HCT116 (cell line): ENCODE data around the gene VSIG2.

ENCODE experiments used
- EZH2 ChIP-seq: fragments of 200-600 bp; sonication (generic); IDR thresholded peaks from 2 replicates; pipeline ENCODE4 v1.6.1; 2017; ENCODE audit warnings: antibody characterized with exemption, mixed run types
- FOSL1 ChIP-seq: IDR thresholded peaks from 2 replicates; pipeline ENCODE4 v1.6.1; 2012; ENCODE audit warnings: low read depth
- JUND ChIP-seq: IDR thresholded peaks from 2 replicates; pipeline ENCODE4 v1.6.1; 2012
- POLR2A ChIP-seq: IDR thresholded peaks from 2 replicates; pipeline ENCODE4 v1.7.0; 2011; ENCODE audit warnings: borderline replicate concordance; ENCODE audit not compliant: insufficient read depth, insufficient read length; ENCODE audit errors: extremely low read depth
- TF ChIP-seq, protein P1 (sequence below), 3 experiments: fragments of 200-600 bp in 1 of 3; sonication (generic) in 1 of 3; IDR thresholded peaks in 2 of 3; conservative IDR thresholded peaks in 1 of 3; 2 replicates each; pipeline ENCODE4 v1.5.1; 2012 to 2017; ENCODE audit warnings: low read depth in 2 of 3, low read length in 2 of 3, antibody characterized with exemption in 1 of 3, borderline replicate concordance in 1 of 3, control low read depth in 1 of 3, mild to moderate bottlenecking in 1 of 3, mixed read lengths in 1 of 3, mixed run types in 1 of 3, moderate library complexity in 1 of 3; ENCODE audit not compliant: insufficient read depth in 1 of 3

DNA sequence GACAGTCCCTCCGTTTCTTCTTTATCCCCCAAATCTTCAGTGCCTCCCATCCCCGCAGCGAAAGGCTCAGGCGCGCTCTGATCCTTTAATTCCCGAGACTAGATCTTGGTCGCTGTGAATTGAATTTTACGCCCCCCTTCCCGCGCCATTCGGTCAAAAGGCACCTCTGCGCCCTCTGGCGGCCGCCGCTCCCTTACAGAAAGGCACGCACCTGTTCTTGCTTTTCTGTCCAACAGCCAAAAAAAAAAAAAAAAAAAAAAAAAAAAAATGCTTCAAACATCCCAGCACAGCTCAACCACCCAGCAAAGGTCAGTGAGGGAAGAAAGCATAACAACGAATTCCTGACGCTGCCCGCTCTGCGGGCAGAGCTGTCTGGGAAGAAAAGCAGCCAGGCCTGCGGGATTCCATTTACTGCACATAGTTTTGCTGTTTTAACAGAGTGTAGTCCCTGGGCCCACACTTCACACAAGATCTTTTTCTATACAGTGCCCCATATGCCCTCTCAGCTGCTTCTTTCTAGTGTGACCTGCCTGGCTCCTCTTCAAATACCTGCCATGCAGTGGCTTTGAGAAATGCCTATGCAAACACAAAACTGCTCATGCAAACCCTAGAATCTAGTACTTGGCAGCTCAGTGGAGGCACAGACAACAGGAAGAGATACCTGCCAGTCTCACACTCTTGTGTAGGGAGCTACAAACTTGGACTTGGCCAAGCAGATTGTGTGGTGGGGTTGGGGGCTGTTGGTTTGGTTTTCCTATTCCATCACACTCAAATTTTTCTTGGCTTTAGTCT lies 11.3 kb upstream of the VSIG2 start:
- TF ChIP-seq FOSL1 (no peak), EZH2 (no peak), POLR2A (no peak), JUND (no peak)
- TF ChIP-seq, protein P1, sequence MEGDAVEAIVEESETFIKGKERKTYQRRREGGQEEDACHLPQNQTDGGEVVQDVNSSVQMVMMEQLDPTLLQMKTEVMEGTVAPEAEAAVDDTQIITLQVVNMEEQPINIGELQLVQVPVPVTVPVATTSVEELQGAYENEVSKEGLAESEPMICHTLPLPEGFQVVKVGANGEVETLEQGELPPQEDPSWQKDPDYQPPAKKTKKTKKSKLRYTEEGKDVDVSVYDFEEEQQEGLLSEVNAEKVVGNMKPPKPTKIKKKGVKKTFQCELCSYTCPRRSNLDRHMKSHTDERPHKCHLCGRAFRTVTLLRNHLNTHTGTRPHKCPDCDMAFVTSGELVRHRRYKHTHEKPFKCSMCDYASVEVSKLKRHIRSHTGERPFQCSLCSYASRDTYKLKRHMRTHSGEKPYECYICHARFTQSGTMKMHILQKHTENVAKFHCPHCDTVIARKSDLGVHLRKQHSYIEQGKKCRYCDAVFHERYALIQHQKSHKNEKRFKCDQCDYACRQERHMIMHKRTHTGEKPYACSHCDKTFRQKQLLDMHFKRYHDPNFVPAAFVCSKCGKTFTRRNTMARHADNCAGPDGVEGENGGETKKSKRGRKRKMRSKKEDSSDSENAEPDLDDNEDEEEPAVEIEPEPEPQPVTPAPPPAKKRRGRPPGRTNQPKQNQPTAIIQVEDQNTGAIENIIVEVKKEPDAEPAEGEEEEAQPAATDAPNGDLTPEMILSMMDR (IDR thresholded peaks at IDR 0.05 in 2 of 3, conservative IDR thresholded peaks at IDR 0.05 in 1 of 3; ENCODE audit: borderline replicate concordance in 1 of 3, insufficient read depth in 1 of 3, low read depth in 2 of 3, low read length in 2 of 3) = peak; percentile 81 to 90 (median 82)
